MM.1S (cell line): ENCODE results near the gene DMRTA1.

Source experiments
- EZH2 ChIP-seq: fragments of 300-600 bp; sonication (generic); optimal IDR thresholded peaks from 2 replicates; pipeline ENCODE3; 2017; ENCODE audit warnings: low read depth, mild to moderate bottlenecking, antibody characterized with exemption, low read length, mixed read lengths
- EZH2phosphoT487 ChIP-seq: fragments of 300-600 bp; sonication (generic); IDR thresholded peaks from 2 replicates; pipeline ENCODE4 v1.6.1; 2018; ENCODE audit warnings: antibody characterized with exemption, low read length
- TF ChIP-seq, protein P1 (sequence below): fragments of 300-600 bp; sonication (generic); IDR thresholded peaks from 2 replicates; pipeline ENCODE4 v1.5.1; 2016; ENCODE audit warnings: antibody characterized with exemption, low read length, mixed read lengths

- TF ChIP-seq, protein P1, sequence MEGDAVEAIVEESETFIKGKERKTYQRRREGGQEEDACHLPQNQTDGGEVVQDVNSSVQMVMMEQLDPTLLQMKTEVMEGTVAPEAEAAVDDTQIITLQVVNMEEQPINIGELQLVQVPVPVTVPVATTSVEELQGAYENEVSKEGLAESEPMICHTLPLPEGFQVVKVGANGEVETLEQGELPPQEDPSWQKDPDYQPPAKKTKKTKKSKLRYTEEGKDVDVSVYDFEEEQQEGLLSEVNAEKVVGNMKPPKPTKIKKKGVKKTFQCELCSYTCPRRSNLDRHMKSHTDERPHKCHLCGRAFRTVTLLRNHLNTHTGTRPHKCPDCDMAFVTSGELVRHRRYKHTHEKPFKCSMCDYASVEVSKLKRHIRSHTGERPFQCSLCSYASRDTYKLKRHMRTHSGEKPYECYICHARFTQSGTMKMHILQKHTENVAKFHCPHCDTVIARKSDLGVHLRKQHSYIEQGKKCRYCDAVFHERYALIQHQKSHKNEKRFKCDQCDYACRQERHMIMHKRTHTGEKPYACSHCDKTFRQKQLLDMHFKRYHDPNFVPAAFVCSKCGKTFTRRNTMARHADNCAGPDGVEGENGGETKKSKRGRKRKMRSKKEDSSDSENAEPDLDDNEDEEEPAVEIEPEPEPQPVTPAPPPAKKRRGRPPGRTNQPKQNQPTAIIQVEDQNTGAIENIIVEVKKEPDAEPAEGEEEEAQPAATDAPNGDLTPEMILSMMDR, result no peak
- no peak for TF ChIP-seq EZH2
- no peak for TF ChIP-seq EZH2phosphoT487
Observed at GRCh38 chr9:22401671-22402070, 45.0 kb upstream of the DMRTA1 start.
